Measurements from ENCODE around the gene TSSC4.

DNA sequence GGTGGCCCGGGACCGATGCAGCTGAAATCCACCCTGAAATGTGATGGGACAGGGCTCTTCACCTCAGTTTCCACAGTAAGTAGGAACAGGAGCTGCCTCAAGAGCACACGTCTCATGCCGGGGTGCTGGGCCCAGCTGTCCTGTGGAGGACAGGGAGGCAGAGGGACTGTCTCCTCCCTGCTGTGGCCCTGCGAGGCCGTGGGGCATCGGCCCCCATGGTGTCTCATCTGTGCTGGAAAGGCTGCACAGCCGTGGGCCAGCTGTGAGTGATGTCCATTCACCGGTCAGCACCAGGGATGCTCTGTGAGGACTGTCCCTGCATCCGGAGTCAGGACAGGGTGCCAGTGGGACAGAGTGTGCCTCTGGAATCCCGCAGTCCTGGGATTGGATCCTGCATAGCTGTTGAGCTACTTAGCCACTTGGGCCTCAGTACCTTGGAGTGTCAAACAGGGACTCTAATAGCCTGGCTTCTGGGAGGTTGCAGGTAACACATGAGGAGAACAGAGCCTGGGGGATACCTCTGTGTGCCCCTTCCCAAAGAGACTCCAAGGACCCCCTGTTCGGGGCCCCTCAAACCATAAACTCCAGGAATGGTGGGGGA is 27.3 kb downstream of the TSSC4 start:
- TF ChIP-seq POLR2AphosphoS5 (IDR thresholded peaks at IDR 0.05; ENCODE audit: borderline replicate concordance, low read depth, low read length) (no peak), EZH2 (IDR thresholded peaks at IDR 0.05) (no peak)

Data from SK-N-MC (cell line).